H4 (cell line): ENCODE results near the gene TCHHL1. TPM values are rescaled to one million over a fixed set of nuclear protein-coding genes. Genes with fewer than 3 reads are reported as not detected.

Experiments
- DNase-seq: peaks from one replicate; pipeline ENCODE4 v3.0.0-alpha.2; 2015; ENCODE audit warnings: low spot score
- total RNA-seq: library from RNA; depleted of rRNA; stranded (reverse); fragments of >200 nt; shearing (Covaris generic); gene quantifications from 2 replicates; pipeline ENCODE4 v1.2.3, GENCODE V29; 2014; rRNA removed

Gene TCHHL1
- not detected in 2 replicates for total RNA-seq

DNA sequence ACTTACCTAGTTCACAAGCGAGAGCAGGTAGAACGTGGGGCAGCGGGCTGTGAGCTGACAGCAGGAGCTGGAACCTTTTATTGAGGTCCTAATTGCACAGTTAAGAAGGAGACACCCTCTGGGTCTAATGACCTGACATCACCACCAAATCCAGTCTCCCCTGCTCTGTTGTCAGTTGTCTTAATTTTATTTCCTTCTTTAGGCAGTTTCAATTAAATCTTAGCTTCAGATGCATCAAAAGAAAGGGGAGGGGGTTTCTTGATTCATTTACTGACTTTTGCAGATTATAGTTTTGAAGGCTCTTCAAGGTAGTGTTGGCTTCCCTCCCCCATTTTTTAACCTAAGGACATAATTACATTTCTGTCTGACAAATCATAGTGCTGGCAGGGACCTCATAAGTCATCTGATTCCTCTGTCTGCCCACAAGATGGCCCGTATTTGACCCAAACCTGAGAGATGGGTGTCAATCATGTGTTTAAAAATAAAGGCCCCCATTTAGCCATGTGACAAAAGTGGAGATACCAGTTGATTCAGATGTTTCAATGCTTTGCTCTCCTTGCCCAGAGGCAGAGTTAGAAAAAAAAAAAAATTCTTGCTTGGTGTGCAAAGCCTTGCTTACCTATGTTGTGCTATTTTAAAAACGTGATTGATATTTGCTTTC lies at the start of gene TCHHL1:
TSS of gene TCHHL1 (minus strand) at position 51 of the 661 bp plus-strand sequence. CDS start 921 bp downstream, outside the sequence.
- no peak for DNase-seq

DNA sequence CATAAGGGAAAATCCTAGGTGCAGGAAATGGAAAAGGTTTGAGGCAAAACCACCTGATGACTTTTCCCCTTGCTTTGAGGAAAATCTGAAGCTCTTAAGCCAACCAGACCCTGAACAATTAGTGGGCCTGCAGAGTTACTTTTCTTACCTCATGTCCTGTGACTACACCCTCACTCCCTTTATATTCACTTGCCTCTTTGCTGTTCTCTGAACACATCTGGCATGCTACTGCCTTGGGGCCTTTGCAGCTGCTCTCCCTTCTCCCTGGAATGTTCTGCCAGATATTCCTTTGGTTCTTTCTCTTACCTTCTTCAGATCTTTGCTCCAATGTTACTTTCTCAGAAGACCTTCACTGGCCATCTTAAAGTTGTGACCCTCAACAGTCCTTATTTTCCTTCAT lies 48.4 kb upstream of the TCHHL1 start:
- no peak for DNase-seq

DNA sequence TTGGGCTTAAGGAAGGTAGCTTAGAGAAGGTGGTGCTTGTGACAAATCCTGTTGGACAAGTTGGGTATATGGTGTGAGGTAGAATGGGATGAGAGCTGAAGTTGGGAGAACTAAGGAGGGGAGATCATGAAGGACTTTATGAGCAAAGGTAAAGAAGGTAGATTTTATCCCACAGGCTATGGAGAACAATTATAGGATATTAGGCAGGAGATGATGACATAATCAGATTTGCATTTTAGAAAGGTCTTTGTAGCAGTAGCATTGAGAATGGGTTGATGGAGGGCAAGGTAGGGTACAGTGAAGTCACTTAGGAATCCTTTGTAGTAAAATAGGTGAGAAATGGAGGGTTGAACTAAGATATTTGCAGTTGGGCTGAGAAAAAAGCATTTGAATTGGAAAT lies 41.3 kb upstream of the TCHHL1 start:
- no peak for DNase-seq

DNA sequence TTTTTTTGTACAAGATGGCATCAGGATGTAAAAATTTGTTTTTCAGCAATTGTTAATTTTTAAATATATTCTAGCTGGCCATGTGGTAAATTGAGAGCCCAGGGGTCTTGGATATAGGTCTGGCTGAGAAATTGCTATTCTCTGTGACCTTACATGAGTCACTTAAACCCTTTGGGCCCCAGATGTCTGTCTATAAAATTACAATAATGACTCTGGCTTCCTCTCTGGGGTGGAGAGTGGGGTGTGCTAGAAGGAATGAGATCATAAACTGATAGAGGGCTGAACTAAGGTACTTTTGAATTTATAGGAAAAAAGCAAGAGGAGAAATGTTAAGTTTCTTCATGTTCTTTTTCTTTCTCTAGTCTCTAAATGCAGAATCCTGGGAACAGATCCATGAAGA lies 38.8 kb upstream of the TCHHL1 start:
- DNase-seq, result no peak

DNA sequence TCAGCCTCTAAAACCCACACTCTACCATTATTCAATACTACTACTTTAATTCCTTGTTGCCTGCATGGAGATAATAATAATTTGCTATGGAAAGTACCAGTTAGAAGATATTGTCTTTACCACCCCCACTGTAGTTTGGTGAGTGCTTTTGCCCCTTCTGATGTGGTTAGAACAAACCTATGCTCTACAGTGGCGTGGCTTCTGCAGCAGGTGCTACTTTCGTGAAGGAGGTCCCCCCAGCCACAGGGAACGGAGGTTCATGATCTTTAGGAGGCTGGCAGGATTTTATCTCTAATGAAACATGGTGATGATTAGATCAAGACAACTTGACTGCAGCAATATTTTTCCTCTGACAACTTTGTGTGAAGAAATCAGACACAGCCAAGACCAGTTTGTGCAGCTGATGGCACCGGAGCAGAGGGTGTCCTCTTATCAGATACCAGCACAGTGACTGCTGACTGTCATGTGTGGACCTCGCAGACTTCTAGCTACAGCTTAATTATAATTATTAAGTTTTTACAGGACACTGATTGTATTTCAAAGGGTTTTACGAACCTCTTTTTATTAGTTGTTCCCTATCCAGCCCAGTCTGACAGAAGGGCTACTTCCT lies 37.1 kb upstream of the TCHHL1 start:
- DNase-seq, result no peak

DNA sequence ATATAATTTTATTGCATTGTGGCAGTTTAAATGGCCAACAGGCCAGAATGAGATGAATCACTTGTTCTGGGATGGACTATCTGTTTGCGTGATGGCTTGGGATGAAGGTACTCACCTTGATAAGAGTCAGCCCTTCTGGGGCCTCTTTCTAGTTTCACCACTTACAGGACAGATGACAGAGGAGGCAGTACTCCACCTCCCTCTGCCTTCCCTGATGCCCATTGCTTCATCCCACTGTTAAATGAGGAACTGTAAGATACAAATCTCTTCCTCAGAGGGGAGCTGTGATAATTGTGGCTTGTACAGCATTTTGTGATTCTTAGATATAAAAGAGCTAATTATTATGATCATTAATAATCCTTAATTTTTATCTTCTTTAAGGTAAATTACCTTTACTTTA lies 30.1 kb upstream of the TCHHL1 start:
- DNase-seq, result no peak

DNA sequence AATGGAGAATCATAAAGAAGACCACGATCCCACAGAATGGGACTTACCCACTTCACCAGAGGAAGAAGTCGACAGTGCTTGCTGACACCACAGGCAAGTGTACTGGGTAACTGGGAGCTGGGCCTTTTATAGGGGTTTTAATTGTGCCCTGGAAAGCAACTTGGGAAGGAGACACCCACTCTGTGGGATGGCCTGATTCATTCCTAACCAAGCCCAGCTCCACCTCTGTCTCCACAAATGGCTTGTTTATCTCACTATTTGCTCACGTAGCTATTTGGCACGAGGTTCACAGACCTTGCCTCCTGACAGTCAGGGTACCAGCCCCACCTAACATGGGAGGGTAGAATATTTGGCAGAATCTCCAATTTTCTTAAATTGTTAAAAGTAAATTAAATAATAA lies 26.5 kb upstream of the TCHHL1 start, which contains the start of gene TCHH:
TSS of gene TCHH (minus strand) at position 101 of the 400 bp plus-strand sequence. CDS start 1,364 bp downstream, outside the sequence.
- no peak for DNase-seq

DNA sequence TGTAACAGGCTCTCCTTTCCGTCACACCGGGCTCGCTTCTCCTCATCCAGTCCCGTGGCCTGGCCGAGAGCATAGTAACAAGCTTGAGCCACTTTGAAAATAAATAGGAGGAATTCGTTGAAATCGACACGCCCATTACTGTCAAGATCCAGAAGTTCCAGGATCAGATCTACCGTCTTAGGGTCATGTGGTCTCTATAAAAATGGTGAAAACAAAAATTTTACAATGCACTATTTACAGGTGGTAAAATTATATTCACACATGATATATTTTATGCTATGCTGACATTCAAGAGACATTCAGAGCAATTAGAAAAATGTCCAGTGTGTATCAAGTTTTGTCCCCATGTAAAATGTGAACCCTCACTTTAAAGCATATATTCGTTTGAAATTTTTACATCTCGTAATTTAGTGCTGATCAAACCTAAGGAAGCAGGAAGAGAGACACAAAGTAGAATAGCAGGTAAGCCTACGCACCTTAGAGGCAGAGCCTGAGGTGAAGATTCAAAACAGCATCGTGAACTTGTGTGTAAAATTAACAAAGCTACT lies 24.1 kb upstream of the TCHHL1 start:
- no peak for DNase-seq

DNA sequence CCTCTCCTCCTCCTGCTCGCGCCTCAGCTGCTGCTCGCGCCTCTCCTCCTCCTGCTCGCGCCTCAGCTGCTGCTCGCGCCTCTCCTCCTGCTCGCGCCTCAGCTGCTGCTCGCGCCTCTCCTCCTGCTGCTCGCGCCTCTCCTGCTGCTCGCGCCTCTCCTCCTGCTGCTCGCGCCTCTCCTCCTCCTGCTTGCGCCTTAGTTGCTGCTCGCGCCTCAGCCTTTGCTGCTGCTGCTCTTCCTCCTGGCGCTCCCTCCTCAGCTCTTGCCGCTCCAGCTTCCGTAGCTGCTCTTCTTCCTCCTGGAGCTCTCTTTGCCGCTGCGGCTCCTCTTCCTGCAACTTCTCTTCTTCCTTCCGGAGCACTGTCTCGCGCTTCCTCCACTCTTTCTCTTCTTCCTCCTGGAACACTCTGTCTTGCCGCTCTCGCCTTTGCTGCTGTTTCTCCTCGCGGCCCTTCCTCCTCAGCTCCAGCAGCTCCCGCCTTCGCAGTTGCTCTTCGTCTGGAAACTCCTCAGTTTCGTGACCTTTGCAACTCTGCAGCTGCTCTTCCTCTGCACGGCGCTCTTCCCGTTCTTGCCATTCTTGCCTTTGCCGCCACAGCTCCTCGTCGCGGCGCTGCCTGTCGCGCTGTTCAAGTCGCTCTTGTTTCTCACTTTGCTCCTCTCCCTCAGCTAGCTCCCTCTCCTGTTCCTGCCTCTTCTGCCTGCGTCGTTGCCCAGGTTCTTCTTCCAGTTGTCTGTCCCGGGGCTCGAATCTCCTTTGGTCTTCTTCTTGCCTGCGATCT lies 23.4 kb upstream of the TCHHL1 start:
- DNase-seq, result no peak

DNA sequence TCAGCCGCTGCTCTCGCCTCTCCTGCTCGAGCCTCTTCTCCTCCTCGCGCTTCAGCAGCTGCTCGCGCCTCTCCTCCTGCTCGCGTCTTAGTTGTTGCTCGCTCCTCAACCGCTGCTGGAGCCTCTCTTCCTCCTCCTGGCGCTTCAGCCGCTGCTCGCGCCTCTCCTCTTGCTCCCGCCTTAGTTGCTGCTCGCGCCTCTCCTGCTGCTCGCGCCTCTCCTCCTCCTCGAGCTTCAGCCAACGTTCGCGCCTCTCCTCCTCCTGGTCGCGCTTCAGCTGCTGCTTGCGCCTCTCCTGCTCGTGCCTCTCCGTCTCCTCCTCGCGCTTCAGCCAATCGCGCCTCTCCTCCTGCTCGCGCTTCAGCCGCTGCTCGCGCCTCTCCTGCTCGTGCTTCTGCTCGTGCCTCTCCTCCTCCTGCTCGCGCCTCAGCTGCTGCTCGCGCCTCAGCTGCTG lies 22.7 kb upstream of the TCHHL1 start:
- DNase-seq, result no peak

DNA sequence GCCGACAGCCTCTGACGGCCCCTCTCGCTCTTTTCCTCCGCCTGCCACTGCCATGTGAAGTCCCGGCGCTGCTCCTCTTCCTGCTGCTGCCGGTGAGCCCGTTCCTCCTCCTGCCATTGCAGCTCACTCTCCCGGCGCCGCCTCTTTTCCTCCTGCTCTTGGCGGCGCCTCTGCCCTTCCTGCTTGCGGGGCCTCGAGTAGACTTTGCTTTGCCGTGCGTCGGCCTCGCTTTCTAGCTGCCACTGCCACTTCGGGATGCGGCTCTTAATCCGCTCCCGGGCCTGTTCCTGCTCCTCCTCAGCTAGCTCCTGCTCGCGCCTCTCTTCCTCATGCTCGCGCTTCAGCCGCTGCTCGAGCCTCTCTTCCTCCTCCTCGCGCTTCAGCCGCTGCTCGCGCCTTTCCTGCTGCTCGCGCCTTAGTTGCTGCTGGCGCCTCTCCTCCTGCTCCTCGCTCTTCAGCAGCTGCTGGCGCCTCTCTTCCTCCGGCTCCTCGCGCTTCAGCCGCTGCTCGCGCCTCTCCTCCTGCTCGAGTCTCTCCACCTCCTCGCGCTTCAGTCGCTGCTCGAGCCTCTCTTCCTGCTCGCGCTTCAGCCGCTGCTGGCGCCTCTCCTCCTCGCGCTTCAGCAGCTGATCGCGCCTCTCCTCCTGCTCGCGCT lies 22.1 kb upstream of the TCHHL1 start:
- DNase-seq, result peak; percentile 14

DNA sequence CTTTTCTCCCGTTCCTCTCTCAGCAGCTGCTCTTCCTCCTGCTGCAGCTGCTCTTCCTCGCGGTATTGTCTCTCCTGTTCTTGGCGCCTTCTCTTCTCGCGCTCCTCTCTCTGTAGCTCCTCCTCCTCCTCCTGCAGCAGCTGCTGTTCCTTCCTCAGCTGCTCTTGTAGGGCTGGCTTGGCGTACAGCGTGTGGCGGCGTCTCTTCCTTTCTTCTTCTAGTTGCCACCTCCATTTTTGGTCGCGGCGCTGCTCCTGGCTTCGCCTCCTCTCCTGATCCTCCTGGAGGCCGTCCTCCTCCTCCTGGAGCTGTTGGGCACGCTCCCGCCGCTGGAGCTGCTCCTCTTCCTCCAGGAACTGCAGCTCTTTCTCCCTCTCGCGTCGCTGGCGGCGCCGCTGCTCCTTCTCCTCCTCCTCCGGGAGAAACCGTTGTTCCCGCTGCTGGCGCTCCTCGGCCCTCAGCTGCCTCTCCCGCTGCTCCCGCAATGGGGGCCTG lies 21.5 kb upstream of the TCHHL1 start:
- DNase-seq, result peak; percentile 58

DNA sequence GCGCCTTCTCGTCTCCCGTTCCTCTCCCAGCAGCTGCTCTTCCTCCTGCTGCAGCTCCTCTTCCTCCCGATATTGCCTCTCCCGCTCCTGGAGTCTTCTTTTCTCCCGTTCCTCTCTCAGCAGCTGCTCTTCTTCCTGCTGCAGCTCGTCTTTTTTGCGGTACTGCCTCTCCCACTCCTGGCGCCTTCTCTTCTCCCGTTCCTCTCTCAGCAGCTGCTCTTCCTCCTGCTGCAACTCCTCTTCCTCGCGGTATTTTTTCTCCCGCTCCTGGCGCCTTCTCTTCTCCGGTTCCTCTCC lies 21.1 kb upstream of the TCHHL1 start:
- DNase-seq, result no peak

DNA sequence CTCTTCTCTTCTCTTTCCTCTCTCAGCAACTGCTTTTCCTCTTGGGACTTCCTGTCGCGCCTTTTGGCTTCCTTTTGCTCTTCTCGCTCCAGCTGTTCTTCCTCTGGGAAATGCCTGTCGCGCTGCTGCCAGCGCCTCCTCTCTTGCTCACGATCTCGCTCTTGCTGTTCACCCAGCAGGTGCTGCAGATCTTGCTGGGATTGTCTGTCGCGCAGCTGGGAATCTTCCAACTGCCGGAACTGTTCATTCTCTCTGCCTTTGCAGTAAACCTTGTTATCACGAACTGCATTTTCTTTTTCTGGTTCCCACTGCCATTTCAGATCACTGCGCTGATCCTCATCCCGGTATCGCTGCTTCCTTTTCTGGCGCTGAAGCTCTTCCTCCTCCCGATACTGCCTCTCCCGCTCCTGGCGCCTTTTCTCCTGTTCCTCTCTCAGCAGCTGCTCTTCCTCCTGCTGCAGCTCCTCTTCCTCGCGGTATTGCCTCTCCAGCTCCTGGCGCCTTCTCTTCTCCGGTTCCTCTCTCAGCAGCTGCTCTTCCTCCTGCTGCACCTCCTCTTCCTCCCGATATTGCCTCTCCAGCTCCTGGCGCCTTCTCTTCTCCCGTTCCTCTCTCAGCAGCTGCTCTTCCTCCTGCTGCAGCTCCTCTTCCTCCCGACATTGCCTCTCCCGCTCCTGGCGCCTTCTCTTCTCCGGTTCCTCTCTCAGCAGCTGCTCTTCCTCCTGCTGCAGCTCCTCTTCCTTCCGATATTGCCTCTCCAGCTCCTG lies 20.6 kb upstream of the TCHHL1 start:
- no peak for DNase-seq

DNA sequence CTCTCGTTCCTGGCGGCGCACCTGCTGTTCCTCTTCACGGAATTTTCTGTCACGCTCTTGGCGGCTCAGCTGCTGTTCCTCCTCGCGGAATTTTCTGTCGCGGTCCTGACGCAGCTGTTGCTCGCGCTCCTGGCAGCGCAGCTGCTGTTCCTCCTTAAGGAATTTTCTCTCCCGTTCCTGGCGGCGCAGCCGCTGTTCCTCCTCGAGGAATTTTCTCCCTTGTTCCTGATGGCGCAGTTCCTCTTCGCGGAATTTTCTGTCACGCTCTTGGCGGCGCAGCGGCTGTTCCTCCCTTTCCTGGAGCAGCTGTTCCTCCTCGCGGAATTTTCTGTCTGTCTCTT lies 20.0 kb upstream of the TCHHL1 start:
- no peak for DNase-seq

DNA sequence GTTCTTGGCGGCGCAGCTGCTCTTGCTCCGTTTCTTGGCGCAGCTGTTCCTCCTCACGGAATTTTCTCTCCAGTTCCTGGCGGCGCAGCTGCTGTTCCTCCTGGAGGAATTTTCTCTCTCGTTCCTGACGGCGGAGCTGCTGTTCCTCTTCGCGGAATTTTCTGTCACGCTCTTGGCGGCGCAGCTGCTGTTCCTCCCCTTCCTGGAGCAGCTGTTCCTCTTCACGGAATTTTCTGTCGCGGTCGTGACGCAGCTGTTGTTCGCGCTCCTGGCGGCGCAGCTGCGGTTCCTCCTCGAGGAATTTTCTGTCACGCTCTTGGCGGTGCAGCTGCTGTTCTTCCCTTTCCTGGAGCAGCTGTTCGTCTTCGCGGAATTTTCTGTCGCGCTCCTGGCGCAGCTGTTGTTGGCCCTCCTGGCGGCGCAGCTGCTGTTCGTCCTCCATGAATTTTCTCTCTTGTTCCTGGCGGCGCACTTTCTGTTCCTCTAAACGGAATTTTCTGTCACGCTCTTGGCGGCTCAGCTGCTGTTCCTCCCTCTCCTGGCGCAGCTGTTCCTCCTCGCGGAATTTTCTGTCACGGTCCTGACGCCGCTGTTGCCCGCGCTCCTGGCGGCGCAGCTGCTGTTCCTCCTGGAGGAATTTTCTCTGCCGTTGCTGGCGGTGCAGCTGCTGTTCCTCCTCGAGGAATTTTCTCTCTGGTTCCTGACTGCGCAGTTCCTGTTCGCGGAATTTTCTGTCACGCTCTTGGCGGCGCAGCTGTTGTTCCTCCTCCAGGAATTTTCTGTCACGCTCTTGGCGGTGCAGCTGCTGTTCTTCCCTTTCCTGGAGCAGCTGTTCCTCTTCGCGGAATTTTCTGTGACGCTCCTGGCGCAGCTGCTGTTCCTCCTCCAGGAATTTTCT lies 19.4 kb upstream of the TCHHL1 start:
- DNase-seq, result no peak

DNA sequence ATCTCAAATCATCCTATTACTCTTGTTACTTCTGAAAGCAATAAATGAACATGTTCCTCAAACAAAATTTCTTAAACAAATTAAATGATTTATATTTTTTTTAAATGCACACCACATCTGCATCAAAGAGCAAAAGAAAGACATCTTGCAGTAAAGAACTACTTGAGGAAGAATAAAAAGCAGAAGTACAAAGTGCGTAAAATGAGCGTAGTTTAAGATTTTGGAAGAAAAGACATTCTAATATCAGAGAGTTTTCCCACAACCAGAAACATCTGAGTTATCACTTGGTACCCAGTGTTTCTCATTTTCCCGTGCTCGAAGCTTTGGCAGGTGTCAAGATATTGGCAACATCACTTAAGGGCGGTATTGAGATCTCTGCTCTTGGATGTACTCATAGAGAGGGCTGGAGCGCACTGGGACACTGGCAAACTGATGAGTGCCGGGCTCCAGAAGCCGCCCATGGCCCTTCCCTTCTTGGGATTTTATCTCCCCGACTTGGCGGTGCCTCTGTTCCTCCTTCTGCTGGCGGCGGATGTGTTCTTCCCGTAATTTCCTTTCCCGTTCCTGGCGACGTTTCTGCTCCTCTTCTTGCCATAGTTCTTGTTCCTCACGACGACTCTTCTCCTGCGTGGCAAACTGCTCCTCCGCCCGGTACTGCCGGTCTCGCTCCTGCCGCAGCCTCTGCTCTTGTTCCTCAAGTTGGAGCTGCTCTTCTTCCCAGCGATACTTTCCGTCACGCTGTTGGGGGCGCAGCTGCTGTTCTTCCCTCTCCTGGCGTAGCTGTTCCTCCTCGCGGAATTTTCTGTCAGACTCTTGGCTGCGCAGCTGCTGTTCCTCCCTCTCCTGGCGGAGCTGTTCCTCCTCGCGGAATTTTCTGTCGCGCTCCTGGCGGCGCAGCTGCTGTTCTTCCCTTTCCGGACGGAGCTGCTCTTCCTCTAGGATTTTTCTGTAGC lies 18.4 kb upstream of the TCHHL1 start:
- DNase-seq, result no peak

DNA sequence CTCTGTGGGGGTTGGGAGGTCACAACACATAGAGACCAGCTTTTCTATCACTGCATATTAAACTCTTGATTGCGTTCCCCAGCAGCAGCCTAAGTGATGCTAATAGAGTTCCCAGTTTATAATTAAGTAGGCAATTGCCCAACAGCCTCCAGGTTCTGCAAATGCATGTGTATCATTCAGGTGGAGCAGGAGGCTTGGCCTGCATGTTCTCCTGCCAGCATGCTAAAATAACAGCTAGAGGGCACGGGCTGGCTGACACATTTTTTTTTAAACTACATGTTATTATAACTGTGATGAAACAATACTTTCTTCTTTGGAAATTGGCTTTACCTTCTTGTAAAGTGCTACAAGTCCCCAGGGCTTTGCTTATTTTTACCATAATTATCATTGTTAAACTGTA lies 16.0 kb upstream of the TCHHL1 start:
- no peak for DNase-seq

DNA sequence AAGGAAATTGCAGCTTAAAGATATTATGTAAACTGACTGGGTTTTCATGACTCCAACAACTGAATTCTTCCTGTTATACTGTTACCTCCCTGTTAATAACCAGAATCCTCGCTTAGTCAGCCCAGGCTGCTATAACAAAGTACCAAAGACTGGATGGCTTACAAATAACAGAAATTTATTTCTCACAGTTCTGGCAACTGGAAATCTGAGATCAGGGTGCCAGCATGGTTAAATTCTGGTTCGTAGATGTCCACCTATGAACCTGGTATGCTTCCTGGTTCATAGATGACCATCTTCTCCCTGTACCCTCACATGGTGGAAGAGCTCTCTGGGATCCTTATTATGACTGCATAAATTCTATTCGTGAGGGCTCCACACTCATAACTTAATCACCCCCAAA lies 8.1 kb upstream of the TCHHL1 start:
- DNase-seq, result no peak
